DND-41 (cell line): ENCODE data around the gene RGS8.

Source experiments
- CTCF ChIP-seq: IDR thresholded peaks from 2 replicates; pipeline ENCODE4 v1.5.1; 2012; ENCODE audit warnings: borderline replicate concordance, low read length, moderate library complexity, mild to moderate bottlenecking; ENCODE audit not compliant: poor library complexity, severe bottlenecking; ENCODE audit errors: extremely low read depth
- EZH2 ChIP-seq: IDR thresholded peaks from 3 replicates; pipeline ENCODE4 v1.6.1; 2012; ENCODE audit warnings: borderline replicate concordance, low read depth, mild to moderate bottlenecking, moderate library complexity, low read length, inconsistent platforms; ENCODE audit not compliant: severe bottlenecking

DNA sequence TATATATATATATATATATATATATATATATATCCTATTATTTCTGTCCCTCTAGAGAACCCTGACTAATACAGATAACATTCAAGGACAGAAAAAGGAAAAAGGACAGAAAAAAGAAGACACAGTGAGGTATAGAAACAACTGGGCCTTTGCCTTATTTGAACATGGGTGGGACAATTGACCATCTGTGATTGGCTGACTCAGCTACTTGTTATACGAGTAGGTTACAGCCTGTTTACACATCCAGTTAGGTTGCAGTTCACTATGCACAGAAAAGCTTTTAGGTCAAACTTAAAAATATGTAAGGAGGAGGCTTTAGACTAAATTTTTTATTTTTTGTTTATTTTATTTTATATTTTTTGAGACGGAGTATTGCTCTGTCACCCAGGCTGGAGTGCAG is 39.8 kb upstream of the RGS8 start:
- TF ChIP-seq CTCF: no peak
- TF ChIP-seq EZH2: no peak
